Chondrocyte (in vitro differentiated cells): ENCODE measurements around the gene BMP7. TPM values are rescaled to one million over a fixed set of nuclear protein-coding genes. Genes with fewer than 3 reads are reported as not detected.

Source experiments
- DNase-seq: peaks from one replicate; pipeline ENCODE4 v3.0.0; 2021; ENCODE audit warnings: mixed read lengths, low spot score
- H3K27ac Mint-ChIP-seq: one replicate; pipeline ENCODE4 v1.8.0; 2021; ENCODE audit warnings: mild to moderate bottlenecking, moderate library complexity, mixed read lengths; ENCODE audit not compliant: unreplicated experiment
- H3K27me3 Mint-ChIP-seq: 2 replicates; pipeline ENCODE4 v1.8.0; 2021; ENCODE audit warnings: low read depth, mixed read lengths
- H3K36me3 Mint-ChIP-seq: 2 replicates; pipeline ENCODE4 v1.8.0; 2021; ENCODE audit warnings: low read depth, mixed read lengths
- H3K4me1 Mint-ChIP-seq: 2 replicates; pipeline ENCODE4 v1.8.0; 2021; ENCODE audit warnings: low read depth, mild to moderate bottlenecking, mixed read lengths
- H3K4me3 Mint-ChIP-seq: one replicate; pipeline ENCODE4 v1.8.0; 2021; ENCODE audit warnings: mild to moderate bottlenecking, moderate library complexity, mixed read lengths; ENCODE audit not compliant: unreplicated experiment
- H3K9me3 Mint-ChIP-seq: 2 replicates; pipeline ENCODE4 v1.8.0; 2021; ENCODE audit warnings: low read depth, mixed read lengths
- CTCF ChIP-seq: fragments of 200-600 bp; sonication (generic); IDR thresholded peaks from 2 replicates; pipeline ENCODE4 v1.5.0; 2021; ENCODE audit warnings: antibody characterized with exemption, mild to moderate bottlenecking, moderate library complexity
- long read RNA-seq: library from polyadenylated mRNA; stranded (forward); transcript quantifications from one replicate; pipeline ENCODE4 v2.0.0, GENCODE V29; 2021
- total RNA-seq: library from RNA; stranded (reverse); gene quantifications from 3 replicates; pipeline ENCODE4 v1.2.1, GENCODE V29; 2021

BMP7 gene
- total RNA-seq: not detected in 3 replicates
- long read RNA-seq: 0 reads

- peaks cover 9% of the 10 kb centered on the region for H3K4me1 Mint-ChIP-seq
- H3K27ac Mint-ChIP-seq: no peak within 1 kb of the TSS
- H3K4me3 Mint-ChIP-seq: peak within 1 kb of the TSS; percentile 63
- H3K9me3 Mint-ChIP-seq: no peaks in the 10 kb centered on the region
- H3K27me3 Mint-ChIP-seq: peaks cover 82% of the 10 kb centered on the region
- TF ChIP-seq CTCF: no peak
- DNase-seq: no peak
- H3K36me3 Mint-ChIP-seq: no peaks in the 10 kb centered on the region
Measured at GRCh38 chr20:57266291-57267157, at the start of gene BMP7. BMP7 (minus strand) TSS chr20:57266641; CDS start chr20:57266122, 519 bp downstream.

GRCh38 chr20:57315976-57316480, 49.6 kb upstream of the BMP7 start:
- Mint-ChIP-seq H3K27ac (no peak overlapping the region), H3K4me3 (no peak overlapping the region), H3K9me3 (no peaks in the 10 kb centered on the region), H3K4me1 (no peaks in the 10 kb centered on the region), H3K36me3 (no peaks in the 10 kb centered on the region), H3K27me3 (peaks cover 42% of the 10 kb centered on the region)
- no peak for TF ChIP-seq CTCF
- no peak for DNase-seq

DNA sequence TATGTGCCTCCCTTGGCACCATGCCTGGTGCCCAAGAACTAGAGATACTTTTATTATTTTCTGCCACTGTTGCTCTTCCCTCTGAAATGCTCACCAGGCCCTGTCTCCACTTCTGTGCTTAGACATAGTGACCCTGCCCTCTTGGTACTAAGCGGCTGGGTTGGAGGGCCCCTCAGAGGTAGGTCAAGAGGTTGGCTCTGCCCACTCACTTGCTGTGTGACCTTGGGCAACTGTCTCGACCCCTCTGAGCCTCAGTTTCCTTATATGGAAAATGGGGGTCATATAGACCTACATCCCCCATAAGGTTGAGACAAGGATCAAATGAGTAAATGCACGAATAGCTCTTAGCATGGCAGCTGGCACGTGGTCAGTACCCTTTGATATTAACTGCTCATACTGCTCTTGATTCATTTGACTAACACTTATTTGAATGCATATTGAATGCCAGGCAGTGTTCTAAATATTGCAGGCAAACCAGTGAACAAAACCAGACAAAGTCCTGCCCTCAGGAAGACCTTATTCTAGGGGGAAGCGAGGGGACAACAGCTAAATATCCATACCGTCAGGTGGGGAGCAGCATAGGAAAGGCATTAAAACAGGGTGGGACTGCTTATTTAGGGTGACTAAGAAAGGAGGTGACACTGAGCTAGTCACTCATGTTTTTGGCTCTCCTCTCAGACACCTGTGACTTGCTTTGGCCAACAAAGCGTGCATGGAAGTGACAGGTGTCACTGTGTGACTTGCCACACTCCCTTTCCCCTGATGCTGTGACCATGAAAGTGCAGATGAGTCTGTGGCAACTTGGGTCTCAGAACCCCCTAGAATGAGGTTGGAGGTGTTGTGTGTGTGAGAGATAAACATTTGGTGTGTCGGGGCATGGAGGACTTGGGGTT, 48.9 kb upstream of the BMP7 start:
- Mint-ChIP-seq H3K27ac (no peak overlapping the region), H3K9me3 (no peaks in the 10 kb centered on the region), H3K4me1 (no peaks in the 10 kb centered on the region), H3K27me3 (peaks cover 39% of the 10 kb centered on the region), H3K36me3 (no peaks in the 10 kb centered on the region), H3K4me3 (no peak overlapping the region)
- no peak for DNase-seq
- TF ChIP-seq CTCF: no peak

- peaks cover 33% of the 10 kb centered on the region for H3K27me3 Mint-ChIP-seq
- no peaks in the 10 kb centered on the region for H3K36me3 Mint-ChIP-seq
- no peak overlapping the region for H3K27ac Mint-ChIP-seq
- H3K9me3 Mint-ChIP-seq: no peaks in the 10 kb centered on the region
- no peak for DNase-seq
- no peak for TF ChIP-seq CTCF
- H3K4me3 Mint-ChIP-seq: no peak overlapping the region
- H3K4me1 Mint-ChIP-seq: no peaks in the 10 kb centered on the region
Measured at GRCh38 chr20:57313951-57314350, 47.5 kb upstream of the BMP7 start.

DNA sequence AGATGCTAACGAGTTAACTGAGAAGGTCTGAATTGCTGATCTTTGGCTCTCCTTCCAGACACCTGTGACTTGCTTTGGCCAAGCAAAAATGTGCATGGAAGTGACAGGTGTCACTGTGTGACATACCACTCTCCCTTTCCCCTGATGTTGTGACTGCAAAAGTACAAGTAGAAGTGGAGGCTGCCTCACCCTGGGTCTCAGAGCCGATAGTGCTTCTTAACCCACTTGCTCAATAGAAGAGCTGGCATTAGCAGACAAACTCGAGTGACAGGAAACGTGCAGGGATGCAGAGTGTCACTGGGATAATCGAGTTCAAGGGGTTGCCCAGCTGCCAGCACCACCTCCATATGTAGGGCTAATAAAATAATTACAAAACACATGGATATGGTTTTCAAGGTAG, 46.8 kb upstream of the BMP7 start:
- Mint-ChIP-seq H3K27ac (no peak overlapping the region), H3K27me3 (peaks cover 29% of the 10 kb centered on the region), H3K9me3 (no peaks in the 10 kb centered on the region), H3K4me3 (no peak overlapping the region), H3K4me1 (no peaks in the 10 kb centered on the region), H3K36me3 (no peaks in the 10 kb centered on the region)
- no peak for DNase-seq
- TF ChIP-seq CTCF: no peak
